DMS79 treated with DMSO at 0.1 percent for 48 hours (cell line): ENCODE results near the gene GSTM3.
"Not testable (repeated sequence)": the region's sequence is repeated elsewhere in the genome, so short reads cannot be mapped to it uniquely, and the experiment has no call there.

Experiments
- DNase-seq: peaks from one replicate; lab custom pipeline; 2025; lab: John Stamatoyannopoulos, UW

GSTM3 gene

GRCh38 chr1:109695138-109695537 is 45.7 kb downstream of the GSTM3 start:
- DNase-seq: not testable (repeated sequence)

GRCh38 chr1:109694400-109694799 is 46.4 kb downstream of the GSTM3 start:
- DNase-seq: not testable (repeated sequence)

- no peak for DNase-seq
These were observed 49.1 kb downstream of the GSTM3 start for GRCh38 chr1:109691759-109692158.

- DNase-seq: no peak
These were observed 50.9 kb downstream of the GSTM3 start for GRCh38 chr1:109689844-109690405.

GRCh38 chr1:109687641-109688499 is 53.0 kb downstream of the GSTM3 start, which contains the start of gene GSTM1:
GSTM1 (plus strand) TSS chr1:109687817; CDS start chr1:109687874, 57 bp downstream.
- peak; percentile 76 for DNase-seq

GRCh38 chr1:109687109-109687508 is 53.7 kb downstream of the GSTM3 start:
- DNase-seq: not testable (repeated sequence)

- not testable (repeated sequence) for DNase-seq
These were observed 54.9 kb downstream of the GSTM3 start for GRCh38 chr1:109685890-109686289.

- not testable (repeated sequence) for DNase-seq
These were observed 55.4 kb downstream of the GSTM3 start for GRCh38 chr1:109685399-109685798.

- not testable (repeated sequence) for DNase-seq
These were observed 56.1 kb downstream of the GSTM3 start for GRCh38 chr1:109684777-109685176.
